HG03521 (cell line): ENCODE results near the gene RBM23.
A peak's percentile ranks its signal among the peaks of the same experiment; 100 is the strongest.
"Not testable (repeated sequence)": the region's sequence is repeated elsewhere in the genome, so short reads cannot be mapped to it uniquely, and the experiment has no call there.

Experiments
- ATAC-seq: cut with Tn5 transposase; IDR thresholded peaks from one replicate; pipeline ENCODE4 v1.9.1; 2021; ENCODE audit warnings: mild to moderate bottlenecking, moderate library complexity; ENCODE audit not compliant: unreplicated experiment

Gene RBM23

DNA sequence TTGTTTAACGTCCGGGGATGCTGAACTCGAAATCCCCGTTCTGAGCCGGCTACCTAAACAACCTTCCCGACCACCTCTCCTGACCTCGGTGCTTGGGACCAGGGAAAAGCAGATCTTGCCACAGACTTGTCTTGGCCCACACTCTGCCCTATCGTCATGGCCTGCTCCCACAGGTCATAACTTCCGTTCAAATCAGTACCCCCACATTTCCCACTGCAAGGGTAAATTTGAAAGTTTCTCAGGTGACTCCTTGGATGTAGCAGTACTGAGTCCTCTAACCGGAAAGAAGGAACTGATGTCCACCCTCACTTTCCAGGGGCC, 612 bp upstream of the RBM23 start:
- no peak for ATAC-seq

DNA sequence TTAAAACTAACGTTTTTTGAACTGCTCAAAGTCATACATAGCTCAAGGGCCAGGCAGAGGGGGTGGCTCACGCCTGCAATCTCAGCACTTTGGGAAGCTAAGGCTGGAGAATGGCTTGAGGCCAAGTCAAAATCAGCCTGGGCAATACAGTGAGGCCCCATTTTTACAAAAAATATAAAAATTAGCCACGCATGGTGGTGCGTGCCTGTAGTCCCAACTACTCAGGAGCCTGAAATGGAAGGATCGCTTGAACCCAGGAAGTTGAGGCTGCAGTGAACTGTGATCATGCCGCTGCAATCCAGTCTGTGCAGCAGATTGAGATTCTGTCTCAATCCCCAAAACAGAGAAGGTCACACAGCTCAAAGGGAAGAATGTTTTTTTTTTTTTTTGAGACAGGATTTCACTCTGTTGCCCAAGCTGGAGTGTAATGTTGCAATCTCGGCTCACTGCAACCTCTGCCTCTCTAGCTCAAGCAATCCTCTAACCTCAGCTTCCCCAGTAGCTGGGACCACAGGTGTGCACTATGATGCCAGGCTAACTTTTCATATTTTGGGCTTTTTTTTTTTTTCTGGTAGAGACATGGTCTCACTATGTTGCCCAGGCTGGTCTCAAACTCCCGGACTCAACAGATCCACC, 2.9 kb downstream of the RBM23 start:
- no peak for ATAC-seq

DNA sequence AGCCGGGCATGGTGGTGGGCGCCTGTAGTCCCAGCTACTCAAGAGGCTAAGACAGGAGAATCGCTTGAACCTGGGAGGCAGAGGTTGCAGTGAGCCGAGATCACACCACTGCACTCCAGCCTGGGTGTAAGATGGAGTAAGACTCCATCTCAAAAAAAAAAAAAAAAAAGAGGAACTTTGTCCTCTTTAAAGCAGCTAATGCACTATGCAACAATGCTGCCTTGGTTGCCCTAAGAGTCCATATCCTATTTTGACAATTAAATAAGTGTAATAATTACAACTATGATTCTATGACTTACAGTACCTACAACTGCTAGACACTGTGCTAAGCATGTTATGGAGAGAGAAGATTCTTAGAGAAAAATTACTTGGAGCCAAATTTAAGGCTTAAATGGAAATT, 4.1 kb downstream of the RBM23 start:
- ATAC-seq = not testable (repeated sequence)

DNA sequence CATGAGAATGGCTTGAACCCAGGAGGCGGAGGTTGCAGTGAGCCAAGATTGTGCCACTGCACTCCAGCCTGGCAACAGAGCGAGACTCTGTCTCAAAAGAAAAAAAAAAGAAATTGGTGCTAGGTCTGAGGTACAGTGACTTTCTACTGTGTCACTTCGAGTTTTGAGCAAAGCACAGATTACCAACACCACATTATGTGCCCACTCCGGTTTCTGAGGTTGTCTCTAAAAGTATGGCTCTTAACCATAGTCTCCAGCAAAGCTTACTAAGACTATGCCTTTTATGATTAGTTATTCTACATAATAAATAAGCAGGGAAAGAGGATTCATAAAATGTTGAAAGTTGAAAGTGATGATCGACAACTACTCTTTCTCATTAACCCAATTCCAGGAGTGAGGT, 8.0 kb downstream of the RBM23 start:
- ATAC-seq = no peak

DNA sequence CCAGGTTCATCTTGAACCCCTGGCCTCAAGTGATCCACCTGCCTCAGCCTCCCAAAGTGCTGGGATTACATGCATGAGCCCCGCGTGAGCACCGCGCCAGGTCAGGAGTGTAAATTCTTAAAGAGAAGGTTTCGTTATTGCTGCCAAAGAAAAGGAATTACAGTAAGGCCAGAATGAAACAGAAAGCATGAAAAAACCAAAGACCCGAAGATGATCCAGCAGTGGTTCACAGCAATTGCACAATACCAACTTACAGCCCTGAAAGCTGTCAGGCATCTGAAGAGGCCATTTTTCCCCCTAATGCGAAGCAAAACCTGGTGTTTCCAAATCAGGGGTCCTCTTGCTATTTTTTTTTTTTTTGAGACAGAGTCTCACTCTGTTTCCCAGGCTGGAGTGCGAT, 10.3 kb downstream of the RBM23 start:
- ATAC-seq = no peak

DNA sequence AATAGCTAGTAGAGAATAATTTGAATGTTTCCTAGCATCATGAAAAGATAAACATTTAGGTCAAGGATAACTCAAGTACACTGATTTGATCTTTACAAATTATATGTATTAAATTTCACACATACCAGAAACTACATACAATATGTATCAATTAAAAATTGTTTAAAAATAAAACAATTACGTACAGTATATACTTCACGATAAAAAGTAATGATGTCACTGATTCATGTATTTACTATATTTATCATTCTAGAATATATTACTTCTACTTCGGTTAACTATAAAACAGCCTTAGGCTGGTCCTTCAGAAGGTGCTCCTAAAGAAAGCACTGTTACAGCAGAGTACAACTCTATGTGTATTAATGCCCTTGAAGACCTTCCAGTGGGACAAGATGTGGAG, 11.5 kb downstream of the RBM23 start:
- no peak for ATAC-seq

DNA sequence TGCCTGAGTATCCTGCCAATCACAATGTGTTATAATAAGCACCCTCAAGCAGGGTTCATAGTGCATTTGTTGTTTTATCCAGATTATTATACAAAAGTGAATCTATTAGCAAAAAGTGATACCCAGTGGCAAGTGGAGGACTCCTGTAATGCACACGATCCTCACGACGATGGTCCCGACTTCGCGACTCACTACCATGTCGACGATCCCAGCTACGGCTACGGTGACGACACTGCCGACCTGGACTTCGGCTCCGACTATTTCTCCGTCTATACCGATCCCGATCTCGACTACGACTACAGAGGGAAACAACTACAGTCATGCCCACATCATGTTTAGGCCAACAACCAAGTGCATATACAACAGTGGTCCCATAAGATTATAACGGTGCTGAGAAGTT, 12.9 kb downstream of the RBM23 start:
- ATAC-seq = no peak

DNA sequence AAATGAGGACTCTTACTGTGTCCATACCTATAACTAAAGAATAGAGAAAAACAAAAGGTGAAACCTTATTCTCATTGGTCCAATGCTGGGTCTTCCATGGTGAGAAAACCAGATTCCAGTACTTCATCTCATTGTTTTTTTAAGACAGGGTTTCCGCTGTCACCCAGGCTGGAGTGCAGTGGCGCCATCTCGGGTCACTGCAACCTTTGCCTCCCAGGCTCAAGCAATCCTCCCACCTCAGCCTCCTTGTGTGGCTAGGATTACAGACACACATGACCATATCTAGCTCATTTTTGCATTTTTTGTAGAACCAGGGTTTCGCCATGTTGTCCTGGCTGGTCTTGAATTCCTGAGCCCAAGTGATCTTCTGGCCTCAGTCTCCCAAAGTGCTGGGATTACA, 13.3 kb downstream of the RBM23 start:
- no peak for ATAC-seq

DNA sequence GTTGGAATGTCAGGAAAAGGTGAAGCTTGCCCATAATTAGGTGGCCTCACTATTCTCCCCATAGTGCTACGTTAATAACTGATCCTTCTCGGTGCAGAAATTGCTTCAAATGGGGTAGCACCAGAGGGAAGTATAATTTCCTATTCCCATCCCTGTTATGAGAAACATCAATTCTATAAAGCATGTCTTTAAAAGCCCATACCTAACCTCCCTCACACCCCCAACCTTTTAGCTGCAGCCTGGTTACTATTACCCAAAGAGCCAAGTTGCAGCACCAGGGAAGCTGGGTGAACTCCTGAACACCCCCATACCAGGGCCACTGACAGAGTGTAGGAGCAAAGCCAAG, 15.2 kb downstream of the RBM23 start:
- no peak for ATAC-seq

DNA sequence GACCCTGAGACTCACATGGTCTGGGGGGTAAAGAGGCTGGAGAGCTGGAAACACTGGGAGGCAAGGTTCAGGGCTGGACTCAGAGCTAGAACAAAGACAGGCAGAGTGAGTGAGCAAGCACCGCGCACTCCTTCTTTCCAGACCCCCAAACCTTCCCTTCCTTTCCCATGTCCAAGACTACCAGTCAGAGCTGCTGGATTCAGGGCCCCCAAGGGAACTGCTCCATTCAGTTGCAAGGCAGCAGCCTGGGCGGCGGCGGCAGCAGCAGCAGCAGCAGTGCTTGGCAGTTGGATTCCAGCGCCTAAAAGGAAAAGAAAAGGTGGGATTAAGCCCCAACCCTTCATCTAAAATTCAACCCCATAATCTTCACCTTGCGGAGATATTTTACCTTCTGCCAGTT, 17.1 kb downstream of the RBM23 start:
- no peak for ATAC-seq

DNA sequence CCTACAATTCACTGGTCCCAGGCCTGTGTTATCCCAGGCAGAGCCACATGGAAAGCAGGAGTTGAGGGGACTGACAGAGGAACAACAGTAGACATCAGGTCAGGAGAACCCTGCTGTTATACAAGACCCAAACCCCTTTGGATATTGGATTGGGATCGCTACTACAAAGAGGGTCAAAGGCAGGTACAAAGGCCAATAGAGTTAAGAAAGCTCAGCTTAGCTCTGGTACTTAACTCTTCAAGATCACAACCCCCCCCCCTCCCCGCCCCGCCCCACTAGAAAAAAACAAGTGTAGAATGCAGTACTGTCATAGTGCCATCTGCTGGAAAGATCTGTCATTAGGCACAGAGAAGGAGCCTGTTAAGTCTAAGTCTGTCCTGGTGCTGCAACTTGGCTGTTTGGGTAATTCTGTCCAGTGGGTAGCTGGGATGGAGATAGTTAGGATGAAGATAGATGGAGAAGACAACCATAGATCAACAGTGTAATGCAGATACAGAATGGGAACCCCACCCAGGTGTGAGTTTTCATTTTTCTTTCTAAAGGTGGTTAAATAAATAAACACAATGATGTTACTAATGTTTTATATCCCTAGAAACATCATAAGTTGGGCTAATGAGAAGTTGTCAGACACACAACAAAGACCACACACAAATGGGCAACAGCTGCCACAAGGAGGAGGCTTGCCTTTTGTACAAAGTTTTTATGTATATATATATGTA, 18.7 kb downstream of the RBM23 start:
- peak; percentile 48 for ATAC-seq

DNA sequence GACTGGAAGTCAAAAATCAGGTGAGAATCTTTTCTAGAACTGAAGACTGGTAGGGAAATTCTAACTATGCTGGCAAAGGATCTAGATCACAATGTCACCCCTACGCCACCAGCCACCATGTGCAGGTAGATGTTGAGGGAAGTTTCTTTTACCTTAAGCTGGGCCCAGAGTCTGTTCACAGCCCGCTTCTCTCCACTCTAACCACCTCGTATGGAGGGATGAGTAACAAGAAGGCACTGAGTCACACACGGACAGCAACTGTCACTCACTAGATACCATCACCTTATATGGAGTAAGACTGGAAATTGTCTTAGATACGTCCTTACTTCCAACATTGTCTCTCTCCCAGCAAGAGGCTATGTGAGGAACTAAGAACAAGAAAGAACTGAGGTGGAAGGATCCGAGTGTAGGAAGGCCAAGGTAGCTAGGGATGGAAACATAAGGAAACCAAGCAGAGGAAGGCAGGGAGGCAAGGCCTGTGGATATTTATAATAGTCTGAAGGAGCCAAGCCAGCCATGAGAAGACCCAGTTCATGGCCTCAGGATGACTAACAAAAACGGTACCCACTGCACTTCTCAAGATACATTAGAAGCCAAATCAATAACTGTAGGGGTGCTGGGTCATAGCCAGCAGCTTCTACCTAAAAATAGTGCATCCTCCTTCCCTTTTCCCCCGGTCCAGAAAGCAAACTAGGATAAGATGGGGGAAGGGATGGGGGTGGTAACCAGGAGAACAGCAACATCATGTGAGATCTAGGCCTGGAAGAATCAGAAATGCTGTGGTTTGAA, 20.5 kb downstream of the RBM23 start:
- ATAC-seq = no peak

DNA sequence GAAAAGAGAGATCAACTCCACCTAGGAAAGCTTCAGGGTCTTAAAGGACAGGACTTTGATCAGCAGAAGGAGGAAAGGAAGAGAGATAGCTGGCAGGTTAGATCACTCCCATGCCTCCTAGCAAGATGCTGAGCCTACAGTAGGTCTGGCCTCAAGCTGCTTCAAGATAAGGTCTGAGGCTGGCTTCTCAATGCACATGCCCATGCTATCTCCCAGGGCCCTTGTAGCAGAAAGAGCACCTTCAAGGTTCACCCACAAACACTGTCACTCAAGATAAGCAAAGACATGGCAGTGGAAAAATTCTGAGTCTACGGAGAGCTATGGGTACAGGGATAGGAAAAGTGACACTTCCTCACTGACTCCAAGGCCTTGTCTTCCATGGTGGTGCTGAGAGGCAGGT, 21.6 kb downstream of the RBM23 start:
- no peak for ATAC-seq

DNA sequence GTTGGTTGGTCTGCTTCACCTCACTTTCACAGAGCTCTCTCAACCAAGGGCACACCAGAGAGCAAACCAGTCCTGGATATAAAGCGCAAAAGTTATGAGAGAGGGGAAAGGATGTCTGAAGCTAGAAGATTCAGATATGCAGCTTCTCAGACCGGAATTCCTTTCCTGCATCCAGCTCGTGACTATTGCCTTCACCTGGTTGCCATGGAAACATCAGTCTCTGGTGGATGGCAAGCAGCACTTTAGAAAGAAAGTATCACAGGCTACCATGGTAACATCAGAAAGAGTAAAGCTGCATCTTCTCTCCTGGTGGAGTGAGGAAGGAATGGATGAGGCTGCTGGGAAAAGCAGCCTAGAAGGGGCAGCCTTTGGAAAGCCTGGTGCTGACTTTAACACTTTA, 22.2 kb downstream of the RBM23 start:
- ATAC-seq = no peak

DNA sequence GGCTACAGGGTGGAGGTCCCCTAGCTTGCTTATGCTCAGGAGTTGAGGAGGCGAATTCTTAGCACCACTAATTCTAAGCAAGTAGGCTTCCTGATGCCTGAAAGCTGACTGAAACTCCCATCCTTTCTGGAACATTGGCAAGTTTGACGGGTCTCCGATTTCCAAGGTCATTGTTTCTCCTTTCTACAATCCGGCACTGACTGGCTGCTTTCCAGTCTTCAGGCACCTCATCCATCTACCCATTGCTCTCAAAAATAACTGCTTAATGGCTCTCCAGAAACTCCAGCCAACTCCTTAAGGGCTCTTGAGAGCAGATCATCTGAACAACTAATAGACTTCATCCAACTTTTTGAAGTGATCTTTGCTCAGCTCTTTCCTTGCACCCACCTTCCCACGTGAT, 22.6 kb downstream of the RBM23 start:
- no peak for ATAC-seq

DNA sequence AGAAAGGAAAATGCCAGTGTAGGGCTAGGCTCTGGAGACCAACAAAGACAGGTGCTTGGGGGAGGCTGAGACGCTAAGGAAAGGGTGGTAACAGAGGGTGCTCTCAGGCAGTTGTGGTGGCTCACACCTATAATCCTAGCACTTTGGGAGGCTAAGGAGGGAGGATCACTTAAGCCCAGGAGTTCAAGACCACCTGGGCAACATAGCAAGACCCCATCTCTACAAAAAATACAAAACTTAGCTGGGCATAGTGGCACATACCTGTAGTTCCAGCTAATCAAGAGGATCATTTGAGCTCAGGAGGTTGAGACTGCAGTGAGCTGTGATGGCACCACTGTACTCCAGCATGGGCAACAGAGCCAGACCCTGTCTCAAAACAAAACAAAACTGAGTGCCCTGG, 23.5 kb downstream of the RBM23 start:
- ATAC-seq = no peak

DNA sequence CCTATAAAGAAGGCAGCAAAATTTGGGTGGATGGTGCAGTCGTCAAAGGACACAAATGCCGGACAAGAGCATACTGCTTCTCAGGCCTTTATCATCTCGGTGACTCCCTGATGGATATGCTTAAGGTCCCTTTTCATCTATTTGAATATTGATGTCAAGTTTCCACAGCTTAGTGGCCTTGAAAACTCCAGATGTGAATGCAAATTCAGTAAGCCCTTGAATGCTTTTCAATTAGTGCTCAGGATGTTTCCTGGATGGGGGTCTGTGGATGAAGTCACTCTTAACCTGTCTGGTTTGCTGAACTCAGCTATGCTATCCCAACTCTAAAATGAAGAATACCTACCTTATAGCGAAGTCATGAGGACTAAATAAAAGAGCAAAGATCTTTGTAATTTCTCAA, 25.2 kb downstream of the RBM23 start:
- no peak for ATAC-seq

DNA sequence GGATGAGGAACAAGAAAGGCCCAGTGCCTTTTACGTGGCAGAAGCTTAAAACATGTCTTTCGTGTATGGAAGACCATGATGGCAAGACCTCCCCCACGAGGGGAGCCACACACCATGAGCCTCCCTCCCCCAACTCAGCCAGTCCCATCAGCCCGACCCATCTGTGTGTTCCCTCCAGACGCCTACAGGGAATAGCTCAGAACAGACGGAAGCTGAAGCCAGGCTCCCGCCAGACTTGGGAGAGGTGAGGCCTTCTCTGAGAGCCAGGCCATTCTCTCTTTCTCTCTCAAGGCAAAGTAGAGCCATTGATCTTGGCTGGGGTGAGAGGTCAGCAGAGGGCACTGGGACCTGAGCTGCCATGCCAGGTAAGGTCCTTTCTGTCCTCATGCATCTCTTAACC, 26.5 kb downstream of the RBM23 start:
- ATAC-seq = no peak

DNA sequence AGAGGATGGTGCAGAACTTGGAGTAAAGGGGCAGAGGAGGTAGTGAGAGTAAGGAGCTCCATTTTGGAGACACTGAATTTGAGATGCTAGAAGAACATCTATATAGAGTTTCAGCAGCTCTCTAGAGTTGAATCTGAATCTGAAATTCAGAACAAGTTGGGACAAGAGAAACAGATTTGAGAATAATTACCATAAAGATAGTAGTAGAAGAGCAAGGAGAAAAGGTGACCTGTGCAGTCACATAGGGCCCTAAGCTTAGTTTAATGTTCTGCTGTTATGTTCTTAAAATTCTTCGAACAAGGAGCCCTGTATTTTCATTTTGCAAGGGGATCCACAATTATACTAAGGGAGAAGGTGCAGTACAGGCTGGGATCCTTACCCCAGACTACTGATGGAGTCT, 28.5 kb downstream of the RBM23 start:
- no peak for ATAC-seq

DNA sequence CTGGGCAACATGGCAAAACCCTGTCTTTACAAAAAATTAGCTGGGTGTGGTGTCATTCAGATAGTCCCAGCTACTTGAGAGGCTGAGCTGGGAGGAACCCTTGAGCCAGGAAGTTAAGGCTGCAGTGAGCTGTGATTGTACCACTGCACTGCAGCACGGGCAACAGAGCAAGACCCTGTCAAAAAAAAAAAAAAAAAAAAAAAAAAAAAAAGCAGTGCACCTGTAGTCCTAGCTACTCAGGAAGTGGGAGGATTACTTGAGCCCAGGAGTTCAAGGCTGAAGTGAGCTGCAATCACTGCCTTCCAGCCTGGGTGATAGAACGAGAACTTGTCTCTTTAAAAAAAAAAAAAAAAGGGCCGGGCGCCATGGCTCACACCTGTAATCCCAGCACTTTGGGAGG, 30.3 kb downstream of the RBM23 start:
- ATAC-seq = no peak

DNA sequence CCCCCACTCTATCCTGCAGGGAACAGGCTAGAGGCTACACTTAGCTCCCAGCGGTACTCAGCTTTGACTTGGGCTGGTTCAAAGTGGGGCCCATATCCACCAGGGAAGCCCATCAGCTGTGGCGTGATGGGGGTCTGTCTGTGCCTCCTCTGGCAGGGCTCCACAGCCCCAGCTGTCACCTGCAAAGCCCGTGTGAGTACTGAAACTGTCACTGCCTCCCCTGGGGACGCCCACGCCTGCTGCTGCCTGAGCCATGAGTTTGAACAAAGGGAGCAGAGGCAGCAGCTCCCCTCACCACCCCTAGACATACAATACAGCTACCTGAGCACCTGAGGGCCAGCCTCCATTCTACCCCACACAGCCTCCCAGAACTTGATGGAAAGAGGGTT, 31.0 kb downstream of the RBM23 start:
- peak; percentile 35 for ATAC-seq

DNA sequence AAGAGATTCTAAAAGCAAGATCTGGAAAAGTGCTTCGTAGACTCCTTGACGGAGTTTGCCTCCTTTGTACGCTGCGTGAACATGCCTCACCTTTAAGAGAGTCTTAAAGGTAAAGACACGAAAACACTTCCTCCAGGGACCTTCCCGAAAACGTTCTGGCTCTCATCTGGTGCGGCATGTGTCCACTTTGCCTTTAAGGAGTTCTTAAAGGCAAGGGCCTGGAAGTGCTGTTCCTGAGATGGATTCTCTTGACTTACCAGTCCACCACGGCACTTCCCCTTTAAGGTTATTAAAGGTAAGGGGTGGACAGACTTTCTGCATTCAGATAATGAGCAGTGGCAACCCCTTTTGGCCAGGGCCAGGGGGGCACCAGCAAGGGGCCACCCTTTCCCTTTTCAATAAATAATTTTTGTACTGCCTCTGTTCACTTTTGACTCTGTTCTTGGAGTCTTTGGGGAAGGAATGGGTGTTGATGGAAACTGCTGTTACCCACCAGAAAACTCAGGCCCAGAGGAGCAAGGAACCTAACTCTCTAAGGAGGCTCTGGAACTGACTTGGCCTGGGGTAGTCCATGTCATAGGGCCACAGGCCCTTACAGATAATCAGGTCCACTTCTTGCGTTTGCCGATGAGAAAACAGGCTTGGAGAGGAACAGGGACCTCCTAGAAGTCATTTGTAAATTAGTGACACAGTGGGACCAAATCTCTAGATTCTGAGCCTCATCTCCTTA, 31.5 kb downstream of the RBM23 start:
- peak; percentile 29 for ATAC-seq
